Endometrium (tissue), 2 donors: ENCODE data around the gene ARID1B.

ENCODE experiments used
- FAIRE-seq: peaks from 2 replicates; lab custom pipeline; 2012; peaks lifted over from hg19 to GRCh38; lab: Jason Lieb, UNC
- donor health status: control.
- donor health status: control.

Gene ARID1B

DNA sequence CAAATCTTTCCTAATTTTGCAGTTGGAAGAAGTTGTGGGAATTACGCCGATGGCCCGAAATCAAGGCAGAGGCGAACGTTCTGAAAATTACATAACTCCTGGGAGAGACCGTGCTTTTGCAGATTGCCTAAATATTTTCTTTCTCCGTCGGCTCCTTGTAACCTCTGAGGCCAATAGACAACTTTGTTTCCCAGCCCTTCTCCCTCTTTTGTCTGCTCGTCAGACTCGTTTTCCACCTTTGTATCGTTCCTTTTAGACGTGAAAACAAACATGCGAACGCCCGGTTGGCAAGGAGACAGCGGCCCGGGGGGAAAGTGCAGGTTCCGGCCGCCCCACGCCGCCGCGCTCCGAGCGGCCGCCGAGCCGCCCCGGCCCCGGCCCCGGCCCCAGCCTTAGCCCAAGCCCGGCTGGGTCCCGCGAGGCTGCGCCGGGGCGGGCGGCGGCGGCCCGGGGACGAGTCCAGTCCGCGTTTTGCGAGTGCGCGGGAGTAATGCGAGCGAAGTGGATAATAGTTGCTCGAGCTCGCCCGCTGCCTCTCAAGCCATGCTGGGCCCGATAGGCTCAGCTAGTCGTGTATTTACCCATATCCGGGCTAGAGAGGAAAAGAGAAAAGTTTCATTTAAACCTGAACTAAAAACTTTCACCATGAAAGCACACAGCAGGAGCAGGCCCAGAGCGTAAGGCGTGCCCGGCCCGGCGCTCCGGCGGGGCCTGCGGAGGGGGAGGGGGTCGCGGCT lies at the start of gene ARID1B:
Gene ARID1B, plus strand, starts transcription at position 539 of the 737 bp plus-strand sequence. CDS start 303 bp downstream, outside the sequence.
- FAIRE-seq: no peak

DNA sequence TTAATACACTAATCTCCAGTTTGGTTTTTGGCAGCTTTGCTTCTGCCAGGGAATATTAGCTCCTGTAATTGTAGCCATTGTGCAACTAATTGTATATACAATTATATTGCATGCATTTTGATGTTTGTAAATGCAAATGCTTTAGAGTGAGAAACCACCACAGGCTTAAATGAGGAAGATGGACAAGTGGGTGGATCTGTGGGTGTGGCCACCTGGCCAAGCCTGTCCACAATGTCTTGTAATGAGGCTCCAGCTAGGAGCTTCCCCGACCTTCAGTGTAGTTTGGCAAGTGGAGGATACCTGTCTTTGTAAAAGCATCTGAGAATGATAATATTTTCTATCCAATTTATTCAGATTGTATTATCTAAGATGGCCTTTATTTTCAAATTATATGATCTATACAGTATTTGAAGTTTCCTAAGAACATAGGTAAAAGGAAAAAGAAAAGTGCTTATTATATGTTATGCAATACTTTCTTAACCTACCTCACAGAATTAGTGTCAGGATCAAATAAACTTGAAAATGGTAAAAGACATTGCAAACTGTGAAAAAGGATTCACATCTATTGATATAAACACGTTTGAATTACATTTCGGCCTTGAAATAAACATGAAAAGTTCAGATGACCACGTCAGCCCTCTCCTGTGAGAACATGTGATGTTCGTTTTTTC lies 49.3 kb upstream of the ARID1B start:
- no peak for FAIRE-seq

DNA sequence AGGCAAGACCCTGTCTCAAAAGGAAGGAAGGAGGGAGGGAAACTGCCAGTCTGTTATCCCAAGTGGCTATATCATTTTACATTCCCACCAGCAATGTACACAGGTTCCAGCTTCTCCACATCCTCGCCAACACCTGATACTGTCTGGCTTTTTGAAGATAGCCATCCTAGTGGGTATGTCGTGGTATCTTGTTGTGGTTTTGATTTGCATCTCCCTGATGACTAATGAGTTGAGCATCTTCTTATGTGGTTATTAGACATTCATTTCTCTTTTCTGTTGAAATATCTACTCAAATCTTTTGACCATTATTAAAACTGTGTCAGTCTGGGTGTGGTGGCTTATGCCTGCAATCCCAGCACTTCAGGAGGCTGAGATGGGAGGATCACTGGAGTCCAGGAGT lies 47.9 kb upstream of the ARID1B start:
- FAIRE-seq: no peak

DNA sequence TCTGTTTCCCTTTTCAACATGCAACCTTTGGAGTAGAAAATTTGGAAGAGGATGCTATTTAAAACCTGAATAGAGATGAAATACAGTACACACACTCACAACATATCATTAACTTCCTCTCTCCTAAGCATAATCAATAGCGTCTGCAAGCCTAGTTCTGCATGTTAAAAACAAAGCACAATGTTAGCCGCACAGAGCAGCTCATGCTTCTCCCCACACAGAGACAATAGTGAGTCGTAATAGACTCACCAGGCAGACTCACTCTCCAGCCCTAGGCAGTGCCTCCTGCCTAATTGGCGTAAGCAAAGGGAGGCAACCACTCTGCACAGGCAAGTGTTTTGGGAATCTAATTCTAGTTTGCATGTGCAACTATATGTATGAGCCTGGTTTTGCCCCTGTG lies 45.8 kb upstream of the ARID1B start:
- FAIRE-seq: no peak

- FAIRE-seq: no peak
Measured at GRCh38 chr6:156735751-156736150, 41.4 kb upstream of the ARID1B start.

DNA sequence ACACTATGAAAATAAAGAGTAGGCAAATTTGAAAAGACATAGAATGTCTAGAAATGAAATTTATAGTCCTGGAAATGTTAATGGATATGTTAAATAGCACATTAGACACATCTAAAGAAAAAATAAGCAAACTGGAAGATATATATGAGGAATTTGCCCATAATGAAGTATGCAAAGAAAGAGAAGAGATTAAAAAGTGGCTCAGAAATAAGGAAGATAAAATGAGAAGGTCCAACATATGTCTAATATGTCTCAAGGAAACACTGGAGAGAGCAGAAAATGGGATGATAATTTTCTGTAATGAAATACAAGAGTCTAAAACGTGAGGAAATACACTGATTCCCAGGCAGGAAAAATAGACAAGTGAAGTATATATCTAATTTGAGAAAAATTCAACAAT lies 36.6 kb upstream of the ARID1B start:
- FAIRE-seq: no peak

DNA sequence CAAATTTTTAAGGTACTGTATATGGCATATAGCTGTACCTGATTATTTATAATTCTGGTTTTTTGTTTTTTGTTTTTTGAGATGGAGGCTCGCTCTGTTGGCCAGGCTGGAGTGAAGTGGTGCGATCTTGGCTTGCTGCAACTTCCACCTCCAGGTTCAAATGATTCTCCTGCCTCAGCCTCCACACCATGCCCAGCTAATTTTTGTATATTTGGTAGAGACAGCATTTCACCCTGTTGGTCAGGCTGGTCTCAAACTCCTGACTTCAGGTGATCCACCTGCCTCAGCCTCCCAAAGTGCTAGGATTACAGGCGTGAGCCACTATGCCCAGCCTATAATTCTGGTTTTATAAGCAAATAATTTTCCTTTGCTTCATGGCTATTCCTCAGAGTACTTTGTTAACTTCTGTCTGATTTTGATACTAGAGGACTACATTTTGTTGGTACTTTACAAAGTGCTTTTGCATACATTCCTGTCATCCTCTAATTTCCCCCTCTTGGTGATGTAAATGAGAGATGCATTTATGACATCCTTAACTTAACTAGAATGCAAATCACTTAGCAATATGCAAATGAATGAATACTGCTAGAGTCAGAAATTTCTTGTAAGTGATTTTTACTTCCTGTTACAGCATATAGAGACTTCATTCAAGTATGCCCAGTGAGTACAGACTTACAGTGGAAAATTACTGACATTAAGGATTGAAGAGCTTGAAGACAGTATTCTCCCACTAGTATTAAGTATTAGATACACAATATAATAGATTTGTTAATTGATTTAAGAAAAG lies 35.7 kb upstream of the ARID1B start:
- no peak for FAIRE-seq

GRCh38 chr6:156747715-156748114 lies 29.5 kb upstream of the ARID1B start:
- FAIRE-seq: no peak

DNA sequence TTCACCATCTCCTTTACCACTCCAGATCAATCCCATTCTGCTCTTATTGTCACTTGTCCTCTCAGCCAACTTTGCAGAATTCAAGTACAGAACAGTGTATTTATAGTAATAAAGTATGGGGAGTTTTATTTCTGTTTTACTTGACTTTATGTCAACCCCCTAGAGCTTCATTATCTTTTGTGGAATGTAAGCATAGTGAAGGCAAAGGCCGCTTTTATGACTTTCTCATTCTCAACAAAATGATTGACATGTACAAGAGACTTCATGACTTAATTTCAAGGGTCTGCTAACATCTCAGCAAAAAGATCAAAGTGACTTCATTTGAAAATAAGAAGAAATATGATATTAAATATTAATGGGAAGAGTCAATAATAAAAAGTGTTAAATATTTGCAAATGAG lies 28.7 kb upstream of the ARID1B start:
- peak; percentile 69 for FAIRE-seq

DNA sequence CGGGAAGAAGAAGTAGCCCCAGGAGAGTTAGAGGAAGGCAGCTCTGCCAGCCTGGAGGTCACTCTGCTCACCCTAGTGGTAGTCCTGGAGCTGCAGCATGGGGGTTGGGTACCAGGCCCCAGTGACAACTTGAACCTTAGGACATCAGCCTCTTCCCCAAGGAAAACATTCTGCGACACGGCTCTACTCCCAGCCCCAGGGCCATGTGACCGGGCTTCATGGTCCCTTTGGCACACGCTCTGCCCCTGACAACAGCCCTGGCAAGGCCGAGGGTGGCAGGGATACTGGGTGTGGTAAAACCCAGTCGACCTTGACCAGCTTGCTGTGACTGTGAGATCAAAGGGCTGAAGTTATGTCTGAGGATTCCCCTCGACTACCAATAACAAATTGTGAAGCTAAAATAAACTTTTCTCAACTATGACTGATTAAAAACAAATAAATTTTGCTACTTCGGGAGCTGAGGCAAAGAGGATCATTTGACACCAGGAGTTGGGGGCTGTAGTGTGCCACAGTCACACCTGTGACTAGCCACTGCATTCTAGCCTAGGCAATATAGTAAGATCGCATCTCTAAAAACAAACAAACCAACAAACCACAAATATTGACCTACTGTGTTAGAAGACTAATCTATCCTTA lies 24.4 kb upstream of the ARID1B start:
- FAIRE-seq: no peak

DNA sequence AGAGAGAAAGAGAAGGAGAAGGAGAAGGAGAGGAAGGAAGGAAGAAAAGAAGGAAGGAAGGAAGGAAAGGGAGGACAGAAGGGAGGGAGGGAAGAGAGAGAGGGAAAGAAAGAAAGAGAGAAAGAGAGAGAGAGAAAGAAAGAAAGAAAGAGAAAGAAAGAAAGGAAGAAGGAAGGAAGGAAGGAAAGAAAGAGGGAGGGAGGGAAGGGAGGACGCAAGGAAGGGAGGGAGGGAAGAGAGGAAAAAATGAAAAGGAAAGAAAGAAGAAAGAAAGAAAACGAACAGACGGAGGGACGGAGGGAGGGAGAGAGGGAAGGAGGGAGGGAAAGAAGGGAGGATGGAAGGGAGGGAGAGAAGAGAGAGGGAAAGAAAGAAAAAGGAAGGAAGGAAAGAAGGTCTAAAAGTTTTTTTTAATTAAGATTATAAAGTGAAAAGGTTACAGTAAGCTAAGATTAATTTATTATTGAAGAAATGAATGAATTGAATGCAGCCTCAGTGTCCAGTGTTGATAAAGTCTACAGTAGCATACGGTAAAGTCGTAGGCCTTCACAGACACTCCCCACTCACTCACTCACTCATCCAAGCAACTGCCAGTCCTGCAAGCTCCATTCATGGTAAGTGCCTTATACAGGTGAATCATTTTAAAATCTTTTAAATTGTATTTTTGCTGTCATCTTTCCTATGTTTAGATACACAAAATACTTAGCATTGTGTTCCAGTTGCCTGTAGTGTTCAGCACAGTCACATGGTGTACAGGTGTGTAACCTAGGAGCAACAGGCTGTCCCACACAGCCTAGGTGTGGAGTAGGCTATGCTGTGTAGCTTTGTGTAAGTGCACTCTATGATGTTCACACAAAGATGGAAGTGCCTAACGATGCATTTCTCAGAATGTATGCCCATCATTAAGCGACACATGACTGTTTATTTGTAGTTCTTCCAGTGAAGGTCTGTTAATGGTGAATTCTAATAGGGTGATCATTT lies 20.3 kb upstream of the ARID1B start:
- FAIRE-seq: no peak

DNA sequence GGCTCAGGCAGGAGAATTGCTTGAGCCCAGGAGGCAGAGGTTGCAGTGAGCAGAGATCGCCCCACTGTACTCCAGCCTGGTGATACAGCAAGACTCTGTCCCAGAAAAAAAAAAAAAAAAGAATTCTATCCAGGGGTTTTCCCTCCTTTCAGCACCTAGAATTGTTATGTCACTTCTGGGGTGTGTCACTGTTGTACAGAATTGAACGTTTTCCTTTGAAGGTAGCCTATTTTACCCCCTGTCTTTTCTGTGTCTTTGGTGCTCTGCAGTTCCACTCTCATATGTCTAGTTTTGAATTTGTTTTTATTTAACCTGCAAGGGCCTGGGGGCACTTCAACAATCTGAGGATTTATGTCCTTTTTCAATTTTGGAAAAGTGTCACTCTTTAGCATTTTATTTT lies 19.3 kb upstream of the ARID1B start:
- FAIRE-seq: no peak

GRCh38 chr6:156760377-156760776 lies 16.8 kb upstream of the ARID1B start:
- FAIRE-seq: no peak

DNA sequence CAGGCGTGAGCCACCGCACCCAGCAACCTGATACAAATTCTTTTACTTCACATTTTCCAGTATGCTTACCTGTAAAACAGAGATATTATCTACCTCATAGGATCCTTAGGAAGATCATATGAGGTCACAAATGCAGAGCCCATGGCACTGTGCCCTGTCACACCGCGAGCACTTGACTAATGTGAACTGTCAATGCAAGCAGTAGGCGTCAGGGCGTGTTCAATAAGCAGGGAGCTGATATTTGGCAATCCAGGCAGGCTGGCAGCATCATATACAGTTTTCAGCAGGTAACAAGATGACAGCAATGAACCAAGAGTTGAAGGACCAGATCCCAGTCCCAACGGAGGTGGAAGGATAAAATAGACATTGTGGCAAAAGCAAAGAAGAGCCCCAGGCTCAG lies 14.6 kb upstream of the ARID1B start:
- no peak for FAIRE-seq

GRCh38 chr6:156765117-156765516 lies 12.1 kb upstream of the ARID1B start:
- no peak for FAIRE-seq

- FAIRE-seq: peak; percentile 75
Measured at GRCh38 chr6:156767603-156768467, 9.3 kb upstream of the ARID1B start.

- FAIRE-seq: no peak
Measured at GRCh38 chr6:156771047-156771446, 6.1 kb upstream of the ARID1B start.

DNA sequence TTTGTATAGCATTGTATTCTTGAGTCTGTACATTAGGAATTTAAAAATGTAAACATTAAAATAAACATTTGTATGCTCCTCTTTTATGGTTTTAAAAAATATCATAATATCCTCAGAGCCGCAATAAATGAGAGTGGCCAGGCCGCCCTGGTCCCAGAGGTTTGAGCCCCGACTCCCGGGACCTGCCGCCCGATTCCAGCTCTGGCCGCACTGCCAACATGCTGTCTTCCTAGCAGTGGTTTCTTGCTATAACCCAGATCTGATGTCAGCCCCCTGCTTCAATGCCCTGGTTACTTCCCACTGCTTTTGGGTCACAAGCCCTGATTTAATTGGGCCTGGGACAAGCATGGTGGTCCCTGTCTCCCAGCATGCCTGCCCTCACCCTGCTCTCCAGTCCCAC lies 5.4 kb upstream of the ARID1B start:
- FAIRE-seq: no peak

DNA sequence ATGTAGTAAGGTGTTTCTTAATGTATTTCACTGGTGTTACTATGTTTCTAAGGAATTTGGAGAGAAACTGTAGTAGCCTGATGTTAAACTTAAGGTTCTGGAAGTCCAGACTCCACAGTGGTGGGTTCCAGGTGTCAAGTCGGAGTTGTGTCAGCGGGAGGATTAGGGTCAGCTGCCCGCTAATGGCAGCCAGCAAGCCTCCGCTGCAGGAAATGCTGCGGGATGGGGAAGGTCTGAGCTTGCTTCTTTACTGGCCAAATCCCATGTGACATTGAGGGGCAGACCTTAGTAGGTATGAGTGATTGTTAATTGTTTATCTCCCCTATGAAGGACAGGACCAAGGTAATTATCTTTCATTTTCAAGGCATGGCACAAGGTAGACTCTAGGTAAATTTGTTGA lies 3.7 kb upstream of the ARID1B start:
- FAIRE-seq: no peak
